HG02798 (cell line): ENCODE results near the gene MICU1.
"Not testable (repeated sequence)": the region's sequence is repeated elsewhere in the genome, so short reads cannot be mapped to it uniquely, and the experiment has no call there.

ENCODE experiments used
- ATAC-seq: cut with Tn5 transposase; IDR thresholded peaks from one replicate; pipeline ENCODE4 v1.9.1; 2021; ENCODE audit warnings: mild to moderate bottlenecking; ENCODE audit not compliant: unreplicated experiment, poor library complexity

The MICU1 gene

DNA sequence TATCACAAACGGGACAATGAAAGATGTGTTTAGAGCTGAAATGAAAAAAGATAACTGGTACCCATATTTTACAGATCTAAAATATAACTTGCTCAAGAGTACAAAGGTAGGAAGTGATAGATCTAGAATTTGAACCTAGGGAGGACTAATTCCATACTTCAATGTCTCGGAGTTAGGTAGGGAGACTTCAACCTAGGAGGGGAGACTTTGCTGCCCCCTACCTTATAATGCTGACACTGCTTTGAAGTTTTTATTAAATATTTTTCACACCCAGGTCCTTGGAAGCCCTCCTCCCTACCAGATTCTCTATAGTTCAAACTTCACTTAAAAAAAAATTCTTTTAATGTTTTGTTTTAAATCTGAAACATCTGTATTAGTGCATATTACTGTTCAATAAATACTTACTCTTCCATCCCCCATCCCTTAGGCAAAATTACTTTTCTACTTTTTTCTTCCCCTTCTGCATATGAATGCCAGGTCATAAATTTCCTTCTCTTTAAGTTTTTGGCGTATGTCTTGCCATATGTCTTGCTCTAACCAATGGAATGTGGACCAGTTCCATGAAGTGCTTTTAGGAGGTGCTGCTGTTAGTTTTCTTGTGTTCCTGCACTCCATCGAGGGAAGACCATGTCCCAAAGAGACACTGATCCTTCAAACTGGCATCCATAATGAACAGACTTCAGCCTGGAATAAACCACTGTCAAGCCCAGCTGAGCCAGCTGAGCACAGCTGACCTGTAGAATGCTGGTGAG lies 57.8 kb downstream of the MICU1 start:
- ATAC-seq: no peak

DNA sequence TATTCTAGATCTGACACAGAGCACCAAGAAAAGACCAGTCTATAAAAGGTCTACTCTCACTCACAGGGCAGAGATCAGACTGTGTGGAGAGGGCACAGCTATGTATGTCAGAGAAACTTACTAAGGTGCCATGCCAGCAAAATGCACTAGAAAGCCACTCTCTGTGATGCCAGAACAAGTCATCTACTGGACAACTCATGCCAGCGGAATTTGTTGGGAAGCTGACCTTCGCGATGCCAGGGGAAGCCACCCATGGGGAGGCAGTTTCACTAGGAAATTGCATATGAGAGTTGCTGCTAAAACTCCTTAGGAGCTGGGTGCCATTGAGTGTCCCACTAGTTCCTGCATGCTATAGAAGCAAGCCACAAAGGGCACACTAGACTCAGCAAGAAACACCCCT lies 58.5 kb downstream of the MICU1 start:
- ATAC-seq: no peak

DNA sequence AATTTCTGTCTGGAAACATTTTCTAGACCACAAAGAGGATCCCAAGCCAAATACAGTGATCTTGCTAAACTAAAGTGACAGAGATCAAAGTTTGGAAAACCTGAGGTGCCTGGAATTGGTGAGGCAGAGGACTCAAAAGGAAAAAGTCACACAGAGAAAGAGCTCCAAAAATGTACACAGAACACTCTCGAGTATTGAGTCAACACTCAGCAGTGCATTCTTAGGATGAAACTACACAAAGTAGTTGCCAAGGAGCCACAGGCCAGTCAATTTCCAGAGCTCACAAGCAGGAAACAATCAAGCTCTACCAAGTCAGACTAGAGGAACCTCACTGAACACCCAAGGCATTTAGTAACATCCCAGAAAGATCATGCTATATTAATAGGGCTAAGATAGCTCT lies 61.3 kb downstream of the MICU1 start:
- ATAC-seq: no peak

DNA sequence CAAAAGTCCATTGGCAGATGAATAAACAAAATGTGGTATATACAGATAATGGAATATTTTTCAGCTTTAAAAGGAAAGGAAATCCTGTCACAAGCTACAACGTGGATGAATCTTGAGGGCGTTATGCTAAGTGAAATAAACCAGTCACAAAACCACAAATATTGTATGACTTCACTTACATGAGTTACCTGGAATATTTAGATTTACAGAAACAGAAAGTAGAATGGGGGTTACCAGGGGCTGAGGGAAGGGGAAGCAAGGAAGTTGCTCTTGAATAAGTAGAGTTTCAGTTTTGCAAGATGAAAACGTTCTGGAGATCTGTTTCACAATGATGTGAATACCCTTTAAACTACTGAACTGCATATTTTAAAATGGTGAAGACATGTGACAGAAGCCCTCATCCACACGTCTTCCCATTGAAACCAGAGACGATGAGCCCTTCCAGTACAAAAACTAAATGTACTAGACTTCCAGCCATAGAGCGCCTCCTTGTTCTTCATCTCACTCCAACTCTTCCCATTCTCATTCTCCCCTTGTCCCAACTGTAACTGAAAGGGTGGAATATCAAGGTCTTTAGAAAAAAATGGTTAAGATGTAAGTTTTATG lies 62.4 kb downstream of the MICU1 start:
- peak; percentile 58 for ATAC-seq

DNA sequence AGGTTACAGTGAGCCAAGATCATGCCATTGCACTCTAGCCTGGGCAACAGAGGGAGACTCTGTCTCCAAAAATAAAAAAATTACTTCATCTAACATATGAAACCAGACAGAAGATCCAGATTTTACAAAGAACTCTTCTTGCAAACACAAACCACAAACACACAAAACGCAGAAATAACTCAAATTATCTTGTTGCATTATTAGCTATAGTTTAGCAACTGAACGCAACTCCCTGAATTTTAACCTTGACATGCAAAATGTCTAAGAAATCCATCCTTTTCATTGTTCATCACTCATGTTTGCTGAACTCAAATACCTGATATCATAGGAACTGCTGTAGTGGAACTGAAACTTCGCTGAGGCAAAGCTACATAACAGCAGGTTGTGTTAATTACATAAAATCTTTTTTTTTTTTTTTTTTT lies 64.1 kb downstream of the MICU1 start:
- ATAC-seq: peak; percentile 51

DNA sequence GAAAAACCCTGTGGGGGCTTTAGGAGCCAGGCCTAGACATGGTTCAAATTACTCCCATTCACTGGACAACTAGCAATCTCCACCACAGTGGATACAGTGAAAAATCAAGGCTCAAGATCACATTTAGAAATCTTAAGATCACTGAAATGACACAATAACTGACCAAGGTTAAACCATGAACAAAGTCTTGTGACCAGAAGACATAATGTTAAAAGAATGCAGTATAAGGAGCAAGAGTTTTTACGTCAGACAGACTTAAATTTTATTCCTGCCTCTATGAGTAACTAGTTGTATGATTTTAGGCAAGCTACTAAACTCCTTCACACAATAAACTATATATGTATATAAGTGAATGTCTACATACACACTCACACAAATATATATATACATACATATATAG lies 68.5 kb downstream of the MICU1 start:
- no peak for ATAC-seq

DNA sequence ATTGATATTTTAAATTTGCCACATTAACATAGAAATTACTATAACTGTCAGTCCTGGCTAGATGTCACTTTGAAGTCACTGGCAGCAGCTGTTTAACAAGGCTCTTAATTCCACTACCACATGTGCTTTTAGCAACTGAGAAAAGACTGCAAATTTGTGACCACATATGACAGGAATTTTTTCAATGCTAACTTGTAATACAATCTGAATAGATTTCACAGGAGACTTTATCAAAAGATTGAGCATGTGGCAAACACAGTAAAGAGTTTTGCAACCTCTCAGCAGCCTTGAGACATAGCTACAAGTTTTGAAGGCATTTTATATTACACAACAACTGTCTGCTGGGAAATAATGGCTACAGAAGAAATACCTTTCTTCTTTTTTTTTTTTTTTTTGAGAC lies 73.0 kb downstream of the MICU1 start:
- no peak for ATAC-seq

DNA sequence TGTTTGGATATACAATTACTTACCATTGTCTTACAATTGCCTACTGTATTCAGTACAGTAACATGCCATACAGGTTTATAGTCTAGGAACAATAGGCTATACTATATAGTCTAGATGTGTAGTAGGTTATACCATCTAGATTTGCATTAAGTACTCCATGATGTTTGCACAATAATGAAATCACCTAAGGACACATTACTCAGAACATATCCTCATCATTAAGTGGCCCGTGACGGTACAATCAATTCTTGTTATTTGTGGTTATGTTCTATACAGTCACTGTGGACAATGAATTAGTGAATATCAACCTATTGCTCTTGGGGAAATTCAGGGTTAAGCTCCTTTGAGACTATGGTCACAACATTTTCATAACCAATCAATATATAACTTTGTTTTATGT lies 75.6 kb downstream of the MICU1 start:
- no peak for ATAC-seq

DNA sequence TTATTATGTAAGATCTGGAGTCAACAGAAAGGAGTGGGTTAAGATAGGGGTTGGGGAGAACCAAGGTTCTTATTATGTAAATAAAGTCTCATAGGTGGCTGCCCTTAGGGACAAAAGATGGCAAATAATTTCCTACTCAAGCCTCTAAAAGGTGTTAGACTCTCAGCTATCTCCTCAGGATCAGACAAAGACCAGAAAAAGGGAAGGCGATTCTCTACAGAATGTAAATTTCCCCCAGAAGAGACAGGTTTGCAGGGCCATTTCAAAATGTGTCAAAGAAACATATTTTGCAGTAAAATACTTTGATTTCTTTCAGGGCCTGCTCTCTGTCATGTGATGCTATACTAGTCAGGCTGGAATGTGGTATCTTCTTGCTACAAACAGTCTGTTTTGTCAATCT lies 80.3 kb downstream of the MICU1 start:
- ATAC-seq: no peak

DNA sequence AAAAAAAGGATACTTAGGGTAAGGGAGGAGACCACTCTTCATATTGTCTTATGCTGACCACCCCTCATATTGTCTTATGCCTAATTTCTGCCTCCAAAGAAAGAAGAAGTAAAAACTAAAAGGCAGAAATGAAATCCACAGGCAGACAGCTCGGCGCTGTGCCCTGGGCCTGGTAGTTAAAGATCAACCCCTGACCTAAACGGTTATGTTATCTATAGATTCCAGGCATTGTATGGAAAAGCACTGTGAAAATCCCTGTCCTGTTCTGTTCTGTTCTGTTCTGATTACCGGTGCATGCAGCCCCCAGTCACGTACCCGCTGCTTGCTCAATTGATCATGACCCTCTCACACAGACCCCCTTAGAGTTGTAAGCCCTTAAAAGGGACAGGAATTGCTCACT lies 82.0 kb downstream of the MICU1 start:
- not testable (repeated sequence) for ATAC-seq

DNA sequence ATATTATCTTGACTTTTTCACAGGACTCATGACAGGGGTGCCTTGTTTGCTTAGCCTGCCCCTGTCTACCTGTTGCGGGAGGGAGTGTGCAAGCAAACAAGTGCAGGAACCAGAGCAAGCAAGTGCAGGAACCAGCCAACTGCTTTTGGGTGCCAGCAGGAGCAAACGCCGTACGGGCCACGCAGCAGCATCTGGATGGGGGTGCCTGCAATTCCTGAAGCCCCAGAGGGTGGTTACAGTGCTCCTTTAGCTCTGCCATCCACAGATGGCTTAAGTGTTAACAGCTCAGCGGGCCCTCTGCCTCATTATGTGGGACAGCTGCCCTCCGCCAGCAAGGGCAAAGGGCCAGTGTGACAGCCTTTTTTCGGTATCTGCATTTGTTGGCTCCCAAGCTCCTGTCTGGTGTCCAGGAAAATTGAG lies 83.5 kb downstream of the MICU1 start:
- no peak for ATAC-seq

DNA sequence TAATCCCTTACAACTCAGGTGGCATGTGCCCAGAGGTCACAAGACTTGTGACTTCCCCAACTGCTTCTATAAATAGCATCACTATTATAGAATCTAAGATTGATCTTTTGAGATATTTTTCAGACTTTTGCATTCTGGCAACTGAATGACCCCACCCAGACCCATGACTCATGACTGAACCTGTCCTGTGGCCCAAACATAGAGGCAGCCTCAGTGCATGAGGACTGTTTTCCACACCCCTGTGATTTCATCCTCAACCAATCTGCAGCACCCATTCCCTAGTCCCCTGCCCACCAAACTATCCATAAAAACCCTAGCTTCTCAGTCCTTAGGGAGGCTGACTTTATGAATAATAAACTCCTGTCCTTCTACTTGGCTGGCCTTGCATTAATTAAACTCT lies 84.5 kb downstream of the MICU1 start:
- ATAC-seq: no peak

DNA sequence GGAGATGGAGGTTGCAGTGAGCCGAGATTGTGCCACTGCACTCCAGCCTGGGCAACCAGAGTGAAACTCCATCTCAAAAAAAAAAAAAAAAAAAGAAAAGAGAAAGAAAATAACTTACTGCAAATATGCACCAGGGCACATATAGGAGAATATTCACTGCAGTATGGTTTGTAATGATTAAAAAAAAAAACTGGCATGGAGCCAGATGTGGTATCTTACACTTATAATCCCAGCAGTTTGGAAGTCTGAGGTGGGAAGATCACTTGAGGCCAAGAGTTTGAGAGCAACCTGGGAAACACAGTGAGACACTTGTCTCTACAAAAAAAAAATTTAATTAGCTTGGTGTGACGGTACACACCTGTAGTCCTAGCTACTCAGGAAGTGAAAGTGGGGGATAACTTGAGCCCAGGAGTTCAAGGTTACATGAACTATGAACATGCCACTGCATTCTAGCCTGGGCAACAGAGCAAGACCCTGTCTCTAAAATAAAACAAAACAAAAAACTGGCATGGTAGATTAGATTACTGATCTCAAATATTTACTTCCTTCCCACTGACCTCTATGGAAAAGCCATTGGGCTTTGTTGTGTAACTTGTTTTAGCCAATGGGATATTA lies 85.6 kb downstream of the MICU1 start:
- no peak for ATAC-seq

DNA sequence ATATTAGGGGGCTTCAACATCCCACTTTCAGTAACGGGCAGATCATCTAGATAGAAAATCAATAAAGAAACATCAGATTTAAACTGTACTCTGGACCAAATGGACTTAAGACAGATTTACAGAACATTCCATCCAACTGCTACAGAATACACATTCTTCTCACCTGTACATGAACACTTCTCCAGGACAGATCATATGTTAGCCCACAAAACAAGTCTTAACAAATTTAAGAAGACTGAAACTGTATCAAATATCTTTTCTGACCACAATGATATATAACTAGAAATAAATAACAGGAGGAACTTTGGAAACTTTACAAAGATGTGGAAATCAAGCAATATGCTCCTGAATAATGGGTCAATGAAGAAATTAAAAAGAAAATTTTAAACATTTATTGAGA lies 86.7 kb downstream of the MICU1 start:
- no peak for ATAC-seq

DNA sequence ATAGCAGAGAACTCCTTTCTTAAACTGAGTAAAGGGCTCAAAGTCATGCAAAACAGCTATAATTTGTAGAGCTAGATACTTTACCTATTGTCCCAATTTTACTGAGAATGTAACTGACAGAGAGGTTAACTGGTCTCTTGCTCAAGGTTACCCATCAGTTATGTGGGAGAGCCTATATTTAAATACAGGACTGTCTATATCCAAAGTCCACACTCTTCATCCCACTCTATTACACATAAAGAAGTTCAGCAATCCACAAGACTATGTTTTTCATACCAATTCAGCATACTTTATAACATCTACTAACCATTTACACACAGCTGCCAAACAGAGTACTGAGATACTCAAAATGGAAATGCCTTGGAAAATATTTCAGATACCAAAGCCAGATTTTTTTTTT lies 100.2 kb downstream of the MICU1 start:
- ATAC-seq: no peak

DNA sequence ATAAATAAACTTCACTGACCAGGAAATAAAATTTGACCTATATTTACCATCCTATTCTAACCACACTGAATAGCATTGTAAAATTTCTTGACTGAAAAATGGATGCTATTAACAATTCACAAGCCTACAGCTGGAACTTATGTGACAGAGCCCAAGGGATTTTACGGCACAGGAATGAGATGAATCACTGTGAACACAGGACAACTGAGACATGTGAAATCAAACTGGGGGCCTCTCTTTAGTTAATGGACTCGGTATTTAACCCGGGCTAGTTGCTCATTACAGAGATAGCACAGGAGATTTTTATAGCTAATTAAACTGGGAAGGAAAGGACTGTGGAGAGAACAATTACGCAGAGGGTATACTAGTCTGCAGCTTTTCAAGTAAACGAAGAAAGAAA lies 100.6 kb downstream of the MICU1 start:
- no peak for ATAC-seq

DNA sequence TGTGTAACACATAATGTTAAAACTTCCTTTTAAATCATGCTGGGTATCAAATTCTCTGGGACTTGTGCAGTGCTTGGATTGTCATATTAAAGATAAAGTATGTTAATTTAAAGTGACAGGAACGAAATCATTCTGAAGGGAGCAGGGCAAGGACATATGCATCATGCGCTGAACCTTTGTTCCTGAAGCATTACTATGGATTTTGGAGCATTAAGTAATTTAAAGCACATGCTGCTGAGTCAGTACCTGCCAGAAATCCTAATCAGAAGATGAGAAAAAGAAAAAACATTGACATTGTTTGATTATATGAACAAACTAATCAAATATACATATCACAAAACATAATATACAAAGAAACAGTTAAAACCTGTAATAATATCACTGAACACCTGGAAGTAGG lies 101.4 kb downstream of the MICU1 start:
- no peak for ATAC-seq

DNA sequence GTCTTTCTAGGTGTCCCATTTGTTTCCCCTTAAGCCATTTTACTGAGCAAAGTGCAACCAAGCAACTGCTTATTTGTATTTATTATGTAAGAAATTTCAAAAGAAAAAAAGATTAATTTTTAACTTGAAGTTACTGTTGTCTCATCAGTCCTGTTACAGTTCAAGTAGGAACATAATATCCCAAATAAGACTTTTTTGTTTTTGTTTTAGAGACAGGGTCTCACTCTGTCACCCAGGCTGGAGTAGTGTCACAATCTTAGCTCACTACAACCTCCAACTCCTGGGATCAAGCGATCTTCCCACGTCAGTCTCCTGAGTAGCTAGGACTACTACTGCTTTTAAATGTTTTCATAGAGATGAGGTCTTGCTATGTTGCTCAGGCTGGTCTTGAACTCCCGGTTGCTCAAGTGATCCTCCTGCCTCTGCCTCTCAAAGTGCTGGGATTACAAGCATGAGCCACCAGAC lies 101.9 kb downstream of the MICU1 start:
- ATAC-seq: no peak

DNA sequence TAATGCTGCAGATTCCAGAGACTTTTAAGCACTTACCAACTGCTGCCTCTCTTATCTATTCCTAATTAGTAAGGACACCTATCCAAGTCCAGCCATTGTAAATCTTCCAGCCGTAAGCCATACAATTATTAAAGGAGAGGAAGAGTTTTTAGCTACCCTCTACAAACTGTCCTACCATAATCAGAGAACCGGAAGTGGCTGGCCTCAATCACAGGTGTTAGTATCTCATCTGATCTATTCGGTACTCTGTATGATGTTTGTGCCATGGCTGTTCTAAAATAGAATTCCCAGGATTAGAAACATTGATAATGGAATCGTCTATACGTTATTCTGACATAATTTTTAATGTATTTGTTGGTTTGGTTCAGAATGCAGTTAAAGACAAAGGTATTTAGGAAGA lies 102.8 kb downstream of the MICU1 start:
- ATAC-seq: no peak

DNA sequence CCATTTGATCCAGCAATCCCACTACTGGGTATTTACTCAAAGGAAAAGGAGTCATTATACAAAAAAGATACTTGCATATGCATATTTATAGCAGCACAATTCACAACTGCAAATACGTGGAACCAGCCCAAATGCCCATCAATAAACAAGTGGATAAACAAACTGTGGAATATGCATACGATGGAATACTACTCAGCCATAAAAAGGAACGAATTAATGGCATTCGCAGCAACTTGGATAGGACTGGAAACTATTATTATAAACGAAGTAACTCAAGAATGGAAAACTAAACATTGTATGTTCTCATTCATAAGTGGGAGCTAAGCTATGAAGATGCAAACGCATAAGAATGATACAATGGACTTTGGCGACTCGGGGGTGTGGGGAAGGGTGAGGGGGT lies 108.6 kb downstream of the MICU1 start:
- no peak for ATAC-seq

DNA sequence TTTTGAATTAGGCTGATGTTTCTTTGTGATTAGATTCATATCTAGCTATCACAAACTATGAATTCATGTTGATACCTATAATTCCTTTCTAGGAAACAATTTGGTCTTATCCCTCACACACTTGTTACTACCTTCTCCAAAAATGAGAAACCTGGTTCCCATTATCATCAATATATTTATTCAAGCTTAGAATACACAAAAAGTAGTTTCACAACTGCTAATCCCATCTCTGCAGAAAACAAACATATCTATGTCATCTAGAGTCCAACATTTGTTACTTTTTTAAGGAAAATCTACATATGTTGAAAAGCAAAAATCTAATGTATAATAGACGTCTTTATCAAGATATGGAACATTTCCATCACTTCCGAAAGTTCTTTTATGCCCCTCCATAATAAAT lies 110.4 kb downstream of the MICU1 start:
- no peak for ATAC-seq

DNA sequence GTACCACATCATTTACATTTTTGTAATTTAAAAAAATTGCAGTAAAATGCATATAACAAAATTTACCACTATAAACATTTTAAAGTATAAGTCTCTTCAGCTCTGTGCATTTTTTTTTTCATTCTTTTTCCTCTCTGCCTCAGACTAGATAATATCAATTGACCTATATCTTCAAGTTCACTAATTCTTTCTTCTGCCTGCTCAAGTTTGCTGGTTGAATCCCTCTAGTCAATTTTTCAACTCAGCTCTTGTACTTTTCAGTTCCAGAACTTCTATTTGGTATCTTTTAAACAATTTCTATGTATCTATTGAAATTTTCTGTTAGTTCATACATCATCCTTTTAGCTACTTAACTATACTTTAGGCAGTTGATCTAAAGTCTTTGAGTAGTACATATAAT lies 112.0 kb downstream of the MICU1 start:
- ATAC-seq: no peak
